ENCODE results near the gene RGR. TPM values are rescaled to one million over a fixed set of nuclear protein-coding genes. Genes with fewer than 3 reads are reported as not detected.

RGR gene
- total RNA-seq, 2 donors from 2014 or later: not detected

- no peaks in the 10 kb centered on the region for H3K9me3 ChIP-seq
- H3K36me3 ChIP-seq: no peaks in the 10 kb centered on the region
- peaks cover 12% of the 10 kb centered on the region for H3K4me1 ChIP-seq
- no peak overlapping the region for H3K27ac ChIP-seq
- H3K4me3 ChIP-seq: no peak overlapping the region
- DNase-seq: no peak
- intact Hi-C loops (cut with DNase I): loop anchor here (2.0 to 5.0 kb wide), 2 partner anchors 42 to 56 kb away; no protein-coding TSS in a partner anchor
- H3K9ac ChIP-seq (ENCODE audit: low read depth in 2 of 2, low read length in 2 of 2): no peak overlapping the region
- TF ChIP-seq CTCF (IDR thresholded peaks at IDR 0.05): no peak
- no peaks in the 10 kb centered on the region for H3K27me3 ChIP-seq
These were observed 40.2 kb upstream of the RGR start for GRCh38 chr10:84204610-84205009.

- peak; percentile 82 for TF ChIP-seq CTCF (IDR thresholded peaks at IDR 0.05)
- Histone ChIP-seq H3K9ac (ENCODE audit: low read depth in 2 of 2, low read length in 2 of 2) (no peak overlapping the region), H3K27me3 (no peaks in the 10 kb centered on the region), H3K9me3 (no peaks in the 10 kb centered on the region), H3K27ac (no peak overlapping the region), H3K4me3 (no peak overlapping the region), H3K4me1 (peaks cover 12% of the 10 kb centered on the region), H3K36me3 (no peaks in the 10 kb centered on the region)
- peak; percentile 80 for DNase-seq
- intact Hi-C loops (cut with DNase I): loop anchor here (2.0 kb wide), 1 partner anchor 56 kb away; no protein-coding TSS in a partner anchor
These were observed 39.6 kb upstream of the RGR start for GRCh38 chr10:84205049-84205852.

- Histone ChIP-seq H3K4me3 (no peak overlapping the region), H3K27ac (no peak overlapping the region), H3K27me3 (no peaks in the 10 kb centered on the region), H3K36me3 (no peaks in the 10 kb centered on the region), H3K4me1 (peaks cover 7% of the 10 kb centered on the region), H3K9me3 (no peaks in the 10 kb centered on the region), H3K9ac (ENCODE audit: low read depth in 2 of 2, low read length in 2 of 2) (no peak overlapping the region)
- no peak for DNase-seq
- intact Hi-C loops (cut with DNase I): loop anchor here (2.0 kb wide), 1 partner anchor 57 kb away; no protein-coding TSS in a partner anchor
- TF ChIP-seq CTCF (IDR thresholded peaks at IDR 0.05): no peak
These were observed 38.9 kb upstream of the RGR start for GRCh38 chr10:84205853-84206525.

- H3K4me3 ChIP-seq: no peak overlapping the region
- no peaks in the 10 kb centered on the region for H3K4me1 ChIP-seq
- no peak overlapping the region for H3K27ac ChIP-seq
- DNase-seq: no peak
- H3K36me3 ChIP-seq: no peaks in the 10 kb centered on the region
- no peaks in the 10 kb centered on the region for H3K9me3 ChIP-seq
- TF ChIP-seq CTCF (IDR thresholded peaks at IDR 0.05): no peak
- H3K9ac ChIP-seq (ENCODE audit: low read depth in 2 of 2, low read length in 2 of 2): no peak overlapping the region
- intact Hi-C loops (cut with DNase I): no loop called here
- no peaks in the 10 kb centered on the region for H3K27me3 ChIP-seq
These were observed 36.8 kb upstream of the RGR start for GRCh38 chr10:84208023-84208422.

- Histone ChIP-seq H3K27me3 (no peaks in the 10 kb centered on the region), H3K4me3 (no peak overlapping the region), H3K4me1 (no peaks in the 10 kb centered on the region), H3K36me3 (no peaks in the 10 kb centered on the region), H3K9me3 (no peaks in the 10 kb centered on the region), H3K9ac (ENCODE audit: low read depth in 2 of 2, low read length in 2 of 2) (no peak overlapping the region), H3K27ac (no peak overlapping the region)
- intact Hi-C loops (cut with DNase I): no loop called here
- TF ChIP-seq CTCF (IDR thresholded peaks at IDR 0.05): no peak
- no peak for DNase-seq
These were observed 33.3 kb upstream of the RGR start for GRCh38 chr10:84211566-84211965.
